ENCODE results near the gene LRMDA. TPM values are rescaled to one million over a fixed set of nuclear protein-coding genes. Genes with fewer than 3 reads are reported as not detected.

LRMDA gene
- total and polyA plus RNA-seq, 2 of the 13 experiments (the other 11 are each of a cell fraction or from before 2014, with no cell fraction given): 13.4 to 22.0 TPM

GRCh38 chr10:75438275-75438674, 6.9 kb downstream of the LRMDA start:
- Histone ChIP-seq H3K27ac (ENCODE audit: extremely low read length, insufficient read depth, low read length) (peak overlapping the region; percentile 14), H3K4me1 (ENCODE audit: insufficient read depth, low read length) (peaks cover 92% of the 10 kb centered on the region), H3K9me3 (ENCODE audit: low read length) (peaks cover 5% of the 10 kb centered on the region; the same call in 1 of the 2 replicates), H3K4me2 (ENCODE audit: low read depth, low read length) (no peak overlapping the region; the same call in 1 of the 2 replicates), H4K20me1 (ENCODE audit: insufficient read depth, low read length) (no peaks in the 10 kb centered on the region), H3K4me3 (replicated peaks in 1 of 3; ENCODE audit: insufficient read depth in 1 of 3, low read depth in 2 of 3, low read length in 3 of 3) (no peak overlapping the region), H3K27me3 (ENCODE audit: control insufficient read depth in 1 of 2, insufficient read depth in 2 of 2, low read length in 2 of 2) (no peaks in the 10 kb centered on the region), H2AFZ (ENCODE audit: low read length) (no peak overlapping the region), H3K9ac (ENCODE audit: insufficient read depth, low read depth, low read length) (no peak overlapping the region), H3K36me3 (replicated peaks in 1 of 2; ENCODE audit: control insufficient read depth in 1 of 2, insufficient read depth in 2 of 2, low read length in 2 of 2) (peaks cover 0 to 3% of the 10 kb centered on the region in 2 experiments; a peak in 2 of 5 replicates), H3K79me2 (ENCODE audit: insufficient read depth, low read length) (peaks cover 6% of the 10 kb centered on the region)
- DNase-seq (ENCODE audit: low spot score) (peak; percentile 50), ATAC-seq (peak; percentile 77), FAIRE-seq (peak; percentile 90)
- no TSS peak for BruUV-seq (replicated peaks)
- in situ Hi-C loops (cut with HindIII; ENCODE audit: extremely low pct_ligation_motif_present, low pct_unique_long_range_greater_than_20kb): no loop called here
- intact Hi-C loops (cut with micrococcal nuclease; ENCODE audit: unreplicated experiment): loop anchor here (10.0 kb wide), 1 partner anchor 87 kb away; no protein-coding TSS in a partner anchor
- ChIA-PET CTCF (ENCODE audit: low intra/inter-chr PET ratio, low total read pairs) (no interaction called here), POLR2A (interaction anchor here (12.3 kb wide), 1 partner anchor 35 kb away, joined by 219 read pairs; the partner anchor contains the start of gene ZNF503)
- WGBS (ENCODE audit: low lambda C conversion rate): 70% methylated on average over 3 of the region's 3 CpGs
- TF ChIP-seq HMGA1 (CRISPR knock-in tag; conservative IDR thresholded peaks at IDR 0.05) (no peak), ZNF576 (CRISPR knock-in tag; IDR thresholded peaks at IDR 0.05) (no peak), E2F5 (CRISPR knock-in tag; conservative IDR thresholded peaks at IDR 0.05) (no peak), ZNF30 (CRISPR knock-in tag; IDR thresholded peaks at IDR 0.05) (no peak), ZNF331 (CRISPR knock-in tag; IDR thresholded peaks at IDR 0.05) (no peak), MTF1 (CRISPR knock-in tag; IDR thresholded peaks at IDR 0.05) (no peak), HNF4A (CRISPR knock-in tag; IDR thresholded peaks at IDR 0.05) (peak; percentile 60), RARA (CRISPR knock-in tag; IDR thresholded peaks at IDR 0.05) (0 out of 2 replicates have a peak, but pooled peaks have one; percentile 15), EP300 (IDR thresholded peaks at IDR 0.05; ENCODE audit: low read depth in 2 of 2, low read length in 2 of 2) (peak in 1 of 2 experiments; percentile 42; a peak in 1 of 4 replicates), EP300 (CRISPR knock-in tag; IDR thresholded peaks at IDR 0.05; ENCODE audit: borderline replicate concordance) (no peak), HNF4G (IDR thresholded peaks at IDR 0.05; ENCODE audit: borderline replicate concordance, low read depth, low read length) (peak; percentile 18; the same call in 1 of the 2 replicates), HNF4G (CRISPR knock-in tag; IDR thresholded peaks at IDR 0.05; ENCODE audit: borderline replicate concordance, low read depth) (no peak), TEAD3 (CRISPR knock-in tag; optimal IDR thresholded peaks at IDR 0.05; ENCODE audit: borderline replicate concordance) (peak; percentile 61), ZFY (CRISPR knock-in tag; IDR thresholded peaks at IDR 0.05) (peak; percentile 55), ATF4 (CRISPR knock-in tag; IDR thresholded peaks at IDR 0.05) (no peak), CEBPG (CRISPR knock-in tag; IDR thresholded peaks at IDR 0.05) (peak; percentile 42), SALL2 (CRISPR knock-in tag; IDR thresholded peaks at IDR 0.05) (no peak), ZFP1 (CRISPR knock-in tag; IDR thresholded peaks at IDR 0.05) (no peak), MLLT10 (CRISPR knock-in tag; IDR thresholded peaks at IDR 0.05) (no peak), ZFX (CRISPR knock-in tag; IDR thresholded peaks at IDR 0.05; ENCODE audit: low read depth) (0 out of 2 replicates have a peak, but pooled peaks have one; percentile 31), TEAD2 (CRISPR knock-in tag; IDR thresholded peaks at IDR 0.05) (no peak), ZNF3 (CRISPR knock-in tag; IDR thresholded peaks at IDR 0.05) (no peak), ZSCAN12 (CRISPR knock-in tag; IDR thresholded peaks at IDR 0.05) (no peak), TRIM24 (CRISPR knock-in tag; IDR thresholded peaks at IDR 0.05) (no peak), PREB (CRISPR knock-in tag; IDR thresholded peaks at IDR 0.05) (no peak)

Measured in HepG2 (cell line).